ENCODE results near the gene PLN. TPM values are rescaled to one million over a fixed set of nuclear protein-coding genes. Genes with fewer than 3 reads are reported as not detected.

The PLN gene
- total and polyA plus RNA-seq, 9 of the 15 experiments (the other 6 are each of a cell fraction or from before 2014, with no cell fraction given), result 0.03 to 0.30 (median 0.03) TPM; not detected in 6

DNA sequence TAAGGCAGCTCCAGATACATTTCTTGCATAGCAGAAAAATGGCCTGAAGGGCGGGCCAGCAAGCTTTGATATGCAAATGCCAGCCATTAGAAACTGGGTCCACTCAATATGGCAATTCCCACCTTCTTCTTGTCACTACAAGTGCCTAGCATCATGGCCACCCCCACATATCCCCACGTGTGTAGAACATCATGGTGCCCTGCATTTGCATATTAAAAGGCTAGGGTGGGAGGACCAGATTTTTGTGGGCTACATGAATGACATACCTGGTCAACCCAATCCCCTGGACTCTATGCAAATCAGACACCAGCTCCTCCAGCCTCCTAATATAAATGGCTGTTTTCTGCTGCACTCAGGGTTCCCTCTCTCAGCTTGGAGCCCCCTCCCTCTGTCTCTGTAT lies 31.7 kb downstream of the PLN start (continued):
- no peak for TF ChIP-seq SAFB2 (IDR thresholded peaks at IDR 0.05; ENCODE audit: borderline replicate concordance, low read depth, low read length, severe bottlenecking)
- TF ChIP-seq MXI1 (IDR thresholded peaks at IDR 0.05; ENCODE audit: low read depth, low read length), result no peak
- no peak for TF ChIP-seq SAP30 (IDR thresholded peaks at IDR 0.05; ENCODE audit: borderline replicate concordance, insufficient read depth, low read depth, low read length, poor library complexity, severe bottlenecking)
- no peak for TF ChIP-seq ETS2 (tag; IDR thresholded peaks at IDR 0.05; ENCODE audit: borderline replicate concordance, poor library complexity, severe bottlenecking)
- no peak for TF ChIP-seq GABPA (tag; conservative IDR thresholded peaks at IDR 0.05; ENCODE audit: low read depth)
- TF ChIP-seq, protein P1, sequence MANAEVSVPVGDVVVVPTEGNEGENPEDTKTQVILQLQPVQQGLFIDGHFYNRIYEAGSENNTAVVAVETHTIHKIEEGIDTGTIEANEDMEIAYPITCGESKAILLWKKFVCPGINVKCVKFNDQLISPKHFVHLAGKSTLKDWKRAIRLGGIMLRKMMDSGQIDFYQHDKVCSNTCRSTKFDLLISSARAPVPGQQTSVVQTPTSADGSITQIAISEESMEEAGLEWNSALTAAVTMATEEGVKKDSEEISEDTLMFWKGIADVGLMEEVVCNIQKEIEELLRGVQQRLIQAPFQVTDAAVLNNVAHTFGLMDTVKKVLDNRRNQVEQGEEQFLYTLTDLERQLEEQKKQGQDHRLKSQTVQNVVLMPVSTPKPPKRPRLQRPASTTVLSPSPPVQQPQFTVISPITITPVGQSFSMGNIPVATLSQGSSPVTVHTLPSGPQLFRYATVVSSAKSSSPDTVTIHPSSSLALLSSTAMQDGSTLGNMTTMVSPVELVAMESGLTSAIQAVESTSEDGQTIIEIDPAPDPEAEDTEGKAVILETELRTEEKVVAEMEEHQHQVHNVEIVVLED (CRISPR knock-in tag; IDR thresholded peaks at IDR 0.05), result no peak

DNA sequence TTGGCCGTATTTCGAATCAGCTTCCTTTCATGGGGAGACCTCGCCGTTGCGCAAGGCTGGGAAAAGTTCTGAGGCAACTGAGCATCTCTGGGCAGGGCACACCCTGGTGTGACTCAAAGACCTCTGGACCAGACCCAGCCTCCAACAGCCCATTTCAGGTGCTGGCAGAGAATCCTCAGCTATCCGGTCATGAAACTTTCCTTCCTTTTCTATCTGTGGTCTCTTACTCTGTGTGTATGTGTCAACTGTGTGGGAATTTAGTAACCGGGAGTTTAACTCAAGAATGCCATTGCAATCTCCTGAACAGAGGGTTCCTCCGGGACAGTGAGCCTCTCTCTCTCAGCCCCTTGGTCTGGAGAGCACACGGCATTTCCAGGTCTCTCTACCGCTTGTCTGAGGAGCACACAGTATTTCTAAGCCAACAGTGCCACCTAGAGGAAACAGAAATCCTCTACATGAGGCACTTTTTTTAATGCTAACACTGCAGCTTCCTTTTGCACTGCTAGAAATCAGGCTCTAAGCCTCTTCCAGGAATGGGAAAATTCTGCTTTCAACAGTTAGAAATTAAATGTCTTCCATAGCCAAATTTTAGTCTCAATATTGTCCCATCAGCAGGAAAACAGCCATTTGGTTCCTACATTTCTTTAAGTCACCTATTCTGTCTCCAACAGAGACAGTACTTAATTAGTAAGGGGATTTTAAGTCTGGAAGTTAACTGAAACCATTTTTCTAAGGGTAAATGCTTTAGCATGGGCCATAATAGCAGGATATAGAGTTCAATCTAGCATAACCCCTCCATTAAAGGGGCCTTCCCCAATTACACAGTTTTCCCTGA lies 32.7 kb downstream of the PLN start:
- ATAC-seq, result peak; percentile 93
- no peaks in the 10 kb centered on the region for H3K9me1 ChIP-seq (ENCODE audit: control insufficient read depth, insufficient read depth, low read length)
- intact Hi-C loops (cut with micrococcal nuclease) (loop anchor here (1.0 to 2.0 kb wide), 3 partner anchors 28 to 297 kb away; no protein-coding TSS in a partner anchor), in situ Hi-C loops (cut with MboI) (no loop called here)
- H3K36me3 ChIP-seq (ENCODE audit: control insufficient read depth, insufficient read depth, low read length), result no peaks in the 10 kb centered on the region; the same call in 2 of the 3 replicates
- H3K27me3 ChIP-seq (ENCODE audit: control insufficient read depth in 2 of 2, insufficient read depth in 2 of 2, low read length in 2 of 2), result no peaks in the 10 kb centered on the region
- no peak overlapping the region for H3K9ac ChIP-seq (ENCODE audit: insufficient read depth in 1 of 2, low read depth in 2 of 2, low read length in 2 of 2)
- WGBS (ENCODE audit: insufficient coverage, low coverage, missing lambda C conversion rate), result 78% methylated on average over 10 of the region's 10 CpGs
- no peak overlapping the region for H3K4me2 ChIP-seq (ENCODE audit: insufficient read depth, low read length)
- peaks cover 3% of the 10 kb centered on the region for H3K9me3 ChIP-seq (replicated peaks; ENCODE audit: control insufficient read depth, insufficient read depth, low read depth, low read length)
- POLR2A ChIA-PET, result no interaction called here
- CTCF ChIA-PET (ENCODE audit: low intra/inter-chr PET ratio), result interaction anchor here (0.8 to 0.9 kb wide), 2 partner anchors 297 to 530 kb away, joined by 3 read pairs; no protein-coding TSS in a partner anchor
- no peaks in the 10 kb centered on the region for H4K20me1 ChIP-seq (replicated peaks; ENCODE audit: control insufficient read depth, insufficient read depth, low read length)
- no peak overlapping the region for H2AFZ ChIP-seq (ENCODE audit: low read depth, low read length)
- H3K79me2 ChIP-seq (ENCODE audit: control insufficient read depth, insufficient read depth, low read length), result no peaks in the 10 kb centered on the region
- peak; percentile 37 to 72 (median 40) for DNase-seq (ENCODE audit: extremely low read depth in 1 of 4, low spot score in 3 of 4)
- peaks cover 0 to 14% of the 10 kb centered on the region in 2 experiments; a peak in 3 of 5 replicates for H3K4me1 ChIP-seq (replicated peaks in 1 of 2; ENCODE audit: control insufficient read depth in 2 of 2, insufficient read depth in 2 of 2, low read length in 2 of 2)
- H3K27ac ChIP-seq (ENCODE audit: extremely low read depth, low read depth, low read length), result no peak overlapping the region
- peak; percentile 83 for FAIRE-seq
- no TSS peak for BruUV-seq (replicated peaks)
- H3K4me3 ChIP-seq, result no peak overlapping the region
- TF ChIP-seq SMC3 (conservative IDR thresholded peaks at IDR 0.05; ENCODE audit: insufficient read depth, low read depth, low read length), result 0 out of 2 replicates have a peak, but pooled peaks have one; percentile 10
- TF ChIP-seq, protein P2, sequence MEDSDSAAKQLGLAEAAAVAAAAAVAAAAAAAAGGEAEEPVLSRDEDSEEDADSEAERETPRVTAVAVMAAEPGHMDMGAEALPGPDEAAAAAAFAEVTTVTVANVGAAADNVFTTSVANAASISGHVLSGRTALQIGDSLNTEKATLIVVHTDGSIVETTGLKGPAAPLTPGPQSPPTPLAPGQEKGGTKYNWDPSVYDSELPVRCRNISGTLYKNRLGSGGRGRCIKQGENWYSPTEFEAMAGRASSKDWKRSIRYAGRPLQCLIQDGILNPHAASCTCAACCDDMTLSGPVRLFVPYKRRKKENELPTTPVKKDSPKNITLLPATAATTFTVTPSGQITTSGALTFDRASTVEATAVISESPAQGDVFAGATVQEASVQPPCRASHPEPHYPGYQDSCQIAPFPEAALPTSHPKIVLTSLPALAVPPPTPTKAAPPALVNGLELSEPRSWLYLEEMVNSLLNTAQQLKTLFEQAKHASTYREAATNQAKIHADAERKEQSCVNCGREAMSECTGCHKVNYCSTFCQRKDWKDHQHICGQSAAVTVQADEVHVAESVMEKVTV (CRISPR knock-in tag; IDR thresholded peaks at IDR 0.05), result peak; percentile 52
- TF ChIP-seq KLF6 (CRISPR knock-in tag; IDR thresholded peaks at IDR 0.05; ENCODE audit: borderline replicate concordance), result no peak
- peak; percentile 65 to 74 for TF ChIP-seq RAD21 (CRISPR knock-in tag; conservative IDR thresholded peaks at IDR 0.05 in 1 of 2, IDR thresholded peaks at IDR 0.05 in 1 of 2)
- TF ChIP-seq, protein P3, sequence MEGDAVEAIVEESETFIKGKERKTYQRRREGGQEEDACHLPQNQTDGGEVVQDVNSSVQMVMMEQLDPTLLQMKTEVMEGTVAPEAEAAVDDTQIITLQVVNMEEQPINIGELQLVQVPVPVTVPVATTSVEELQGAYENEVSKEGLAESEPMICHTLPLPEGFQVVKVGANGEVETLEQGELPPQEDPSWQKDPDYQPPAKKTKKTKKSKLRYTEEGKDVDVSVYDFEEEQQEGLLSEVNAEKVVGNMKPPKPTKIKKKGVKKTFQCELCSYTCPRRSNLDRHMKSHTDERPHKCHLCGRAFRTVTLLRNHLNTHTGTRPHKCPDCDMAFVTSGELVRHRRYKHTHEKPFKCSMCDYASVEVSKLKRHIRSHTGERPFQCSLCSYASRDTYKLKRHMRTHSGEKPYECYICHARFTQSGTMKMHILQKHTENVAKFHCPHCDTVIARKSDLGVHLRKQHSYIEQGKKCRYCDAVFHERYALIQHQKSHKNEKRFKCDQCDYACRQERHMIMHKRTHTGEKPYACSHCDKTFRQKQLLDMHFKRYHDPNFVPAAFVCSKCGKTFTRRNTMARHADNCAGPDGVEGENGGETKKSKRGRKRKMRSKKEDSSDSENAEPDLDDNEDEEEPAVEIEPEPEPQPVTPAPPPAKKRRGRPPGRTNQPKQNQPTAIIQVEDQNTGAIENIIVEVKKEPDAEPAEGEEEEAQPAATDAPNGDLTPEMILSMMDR (IDR thresholded peaks at IDR 0.05 in 2 of 3, conservative IDR thresholded peaks at IDR 0.05 in 1 of 3; ENCODE audit: insufficient read depth in 2 of 3, low read depth in 1 of 3, low read length in 3 of 3), result peak; percentile 60 to 65 (median 61)
- TF ChIP-seq ZNF316 (IDR thresholded peaks at IDR 0.05), result peak; percentile 53
